ENCODE measurements around the gene SDC3.

GRCh38 chr1:30853350-30853749, 55.2 kb downstream of the SDC3 start:
- TF ChIP-seq CTCF (IDR thresholded peaks at IDR 0.05) (no peak), POLR2A (IDR thresholded peaks at IDR 0.05) (no peak)
